Left lung (tissue), 10 donors: ENCODE results near the gene AKAP7. TPM values are rescaled to one million over a fixed set of nuclear protein-coding genes. Genes with fewer than 3 reads are reported as not detected.

Experiments used
- ATAC-seq: fragments of 200-7000 bp; cut with Tn5 transposase; one replicate; pipeline ENCODE4 v1.9.1; 2020; ENCODE audit warnings: moderate library complexity
- DNase-seq, 4 donors: peaks; one replicate each; pipeline ENCODE4 v3.0.0-alpha.2; 2013 to 2020
- H3K27ac ChIP-seq, 2 donors: fragments of 200-600 bp; sonication (generic) in 1 of 2; one replicate each; pipeline versions ENCODE4 v1.5.0 to v1.8.0; 2020 to 2021
- H3K27me3 ChIP-seq, 2 donors: fragments of 200-600 bp; sonication (generic) in 1 of 2; one replicate each; pipeline versions ENCODE4 v1.5.0 to v1.8.0; 2020 to 2021
- H3K36me3 ChIP-seq, 2 donors: fragments of 200-600 bp; sonication (generic) in 1 of 2; one replicate each; pipeline versions ENCODE4 v1.5.0 to v1.8.0; 2020 to 2021
- H3K4me1 ChIP-seq, 2 donors: fragments of 200-600 bp; one replicate each; pipeline ENCODE4 v1.8.0; 2021
- H3K4me3 ChIP-seq, 2 donors: fragments of 200-600 bp; sonication (generic) in 1 of 2; one replicate each; pipeline versions ENCODE4 v1.5.0 to v1.8.0; 2020 to 2021; ENCODE audit warnings: mild to moderate bottlenecking in 1 of 2
- H3K9me3 ChIP-seq, 2 donors: fragments of 200-600 bp; sonication (generic) in 1 of 2; one replicate each; pipeline versions ENCODE4 v1.5.0 to v1.8.0; 2020 to 2021
- CTCF ChIP-seq, 2 donors: fragments of 200-600 bp; sonication (generic) in 1 of 2; IDR thresholded peaks; one replicate each; pipeline versions ENCODE4 v1.5.0 to v1.8.0; 2021; ENCODE audit warnings: antibody characterized with exemption in 2 of 2
- intact Hi-C, 2 donors: fragments of 100-400 bp; cut with DNase I; formaldehyde crosslinking; loops; one replicate each; pipeline versions ENCODE4 v1.11.2 to v1.14.2; 2022
- polyA plus RNA-seq, 6 donors: library from polyadenylated mRNA; unstranded; fragments of 120-200 nt; gene quantifications; one replicate each; pipeline ENCODE4 v1.2.1, GENCODE V29; 2013; ENCODE audit not compliant: insufficient read length in 6 of 6
- total RNA-seq, 2 donors: library from RNA; stranded (reverse); fragmentation: NEBNext Ultra II Directional; extraction: Animal tissue kit (Norgen Biotek cat#: 25700); gene quantifications; one replicate each; pipeline ENCODE4 v1.2.1, GENCODE V29; 2021
- donor health status: DM: no; HTN: yes; CAD: no.
- donor health status: DM: no; HTN: no; CAD: no.

The AKAP7 gene
- total and polyA plus RNA-seq, 8 donors, result 9.3 to 28.2 (median 21.2) TPM

- ATAC-seq, result no peak
- H3K9me3 ChIP-seq, result no peaks in the 10 kb centered on the region
- H3K4me3 ChIP-seq, result no peak overlapping the region
- no peaks in the 10 kb centered on the region for H3K27me3 ChIP-seq
- no peak for TF ChIP-seq CTCF (IDR thresholded peaks at IDR 0.05)
- no peaks in the 10 kb centered on the region for H3K36me3 ChIP-seq
- H3K4me1 ChIP-seq, result no peaks in the 10 kb centered on the region
- intact Hi-C loops, result no loop called here
- H3K27ac ChIP-seq, result no peak overlapping the region
- no peak for DNase-seq
Observed at GRCh38 chr6:131303338-131303930, 168.2 kb downstream of the AKAP7 start.

- intact Hi-C loops, result no loop called here
- Histone ChIP-seq H3K36me3 (no peaks in the 10 kb centered on the region), H3K4me3 (no peak overlapping the region), H3K9me3 (peaks cover 0 to 9% of the 10 kb centered on the region in 2 donors), H3K27me3 (no peaks in the 10 kb centered on the region), H3K27ac (no peak overlapping the region), H3K4me1 (no peaks in the 10 kb centered on the region)
- TF ChIP-seq CTCF (IDR thresholded peaks at IDR 0.05), result no peak
- ATAC-seq (no peak), DNase-seq (no peak)
Observed at GRCh38 chr6:131305037-131305850, 170.0 kb downstream of the AKAP7 start.

GRCh38 chr6:131309437-131309836 lies 174.2 kb downstream of the AKAP7 start:
- H3K4me1 ChIP-seq, result no peaks in the 10 kb centered on the region
- H3K27ac ChIP-seq, result no peak overlapping the region
- TF ChIP-seq CTCF (IDR thresholded peaks at IDR 0.05), result no peak
- H3K4me3 ChIP-seq, result no peak overlapping the region
- DNase-seq (no peak), ATAC-seq (no peak)
- peaks cover 0 to 18% of the 10 kb centered on the region in 2 donors for H3K9me3 ChIP-seq
- no peaks in the 10 kb centered on the region for H3K27me3 ChIP-seq
- intact Hi-C loops, result no loop called here
- H3K36me3 ChIP-seq, result no peaks in the 10 kb centered on the region

- ATAC-seq, result no peak
- H3K4me3 ChIP-seq, result no peak overlapping the region
- intact Hi-C loops, result no loop called here
- H3K36me3 ChIP-seq, result no peaks in the 10 kb centered on the region
- TF ChIP-seq CTCF (IDR thresholded peaks at IDR 0.05), result no peak
- no peak overlapping the region for H3K27ac ChIP-seq
- H3K27me3 ChIP-seq, result no peaks in the 10 kb centered on the region
- no peak for DNase-seq
- H3K9me3 ChIP-seq, result peaks cover 0 to 18% of the 10 kb centered on the region in 2 donors
- no peaks in the 10 kb centered on the region for H3K4me1 ChIP-seq
Observed at GRCh38 chr6:131314838-131315237, 179.6 kb downstream of the AKAP7 start.

- H3K27ac ChIP-seq, result no peak overlapping the region
- intact Hi-C loops, result no loop called here
- H3K4me3 ChIP-seq, result no peak overlapping the region
- TF ChIP-seq CTCF (IDR thresholded peaks at IDR 0.05), result no peak
- ATAC-seq, result no peak
- peaks cover 0 to 15% of the 10 kb centered on the region in 2 donors for H3K9me3 ChIP-seq
- DNase-seq, result no peak
- no peaks in the 10 kb centered on the region for H3K27me3 ChIP-seq
- H3K4me1 ChIP-seq, result no peaks in the 10 kb centered on the region
- no peaks in the 10 kb centered on the region for H3K36me3 ChIP-seq
Observed at GRCh38 chr6:131316654-131317053, 181.4 kb downstream of the AKAP7 start.
